ENCODE results near the gene FBXO10.

FBXO10 gene

GRCh38 chr9:37596504-37596903 is 20.3 kb upstream of the FBXO10 start:
- no peak for DNase-seq (ENCODE audit: low read depth in 2 of 2, low spot score in 1 of 2)

GRCh38 chr9:37593883-37594448 is 17.8 kb upstream of the FBXO10 start:
- DNase-seq (ENCODE audit: low read depth in 2 of 2, low spot score in 1 of 2), result no peak

- DNase-seq (ENCODE audit: low read depth in 2 of 2, low spot score in 1 of 2), result peak; percentile 75 to 76
Observed at GRCh38 chr9:37592108-37592951, 16.1 kb upstream of the FBXO10 start, which contains the start of gene TOMM5. TSS of gene TOMM5 (minus strand) at chr9:37592597. CDS start at chr9:37592532, 65 bp downstream.

- no peak for DNase-seq (ENCODE audit: low read depth in 2 of 2, low spot score in 1 of 2)
Observed at GRCh38 chr9:37587521-37587920, 11.3 kb upstream of the FBXO10 start.

- no peak for DNase-seq (ENCODE audit: low read depth in 2 of 2, low spot score in 1 of 2)
Observed at GRCh38 chr9:37583522-37584121, 7.4 kb upstream of the FBXO10 start.

GRCh38 chr9:37582548-37583157 is 6.5 kb upstream of the FBXO10 start:
- DNase-seq (ENCODE audit: low read depth in 2 of 2, low spot score in 1 of 2), result no peak

GRCh38 chr9:37575511-37575914 is 667 bp downstream of the FBXO10 start:
- no peak for DNase-seq (ENCODE audit: low read depth in 2 of 2, low spot score in 1 of 2)

- DNase-seq (ENCODE audit: low read depth in 2 of 2, low spot score in 1 of 2), result no peak
Observed at GRCh38 chr9:37575001-37575400, 1.2 kb downstream of the FBXO10 start.

- no peak for DNase-seq (ENCODE audit: low read depth in 2 of 2, low spot score in 1 of 2)
Observed at GRCh38 chr9:37574241-37574721, 1.9 kb downstream of the FBXO10 start.

GRCh38 chr9:37571282-37571681 is 4.9 kb downstream of the FBXO10 start:
- DNase-seq (ENCODE audit: low read depth in 2 of 2, low spot score in 1 of 2), result no peak

- DNase-seq (ENCODE audit: low read depth in 2 of 2, low spot score in 1 of 2), result no peak
Observed at GRCh38 chr9:37566716-37567115, 9.5 kb downstream of the FBXO10 start.

GRCh38 chr9:37565661-37566618 is 10.2 kb downstream of the FBXO10 start:
- DNase-seq (ENCODE audit: low read depth in 2 of 2, low spot score in 1 of 2), result no peak

GRCh38 chr9:37564916-37565315 is 11.3 kb downstream of the FBXO10 start:
- DNase-seq (ENCODE audit: low read depth in 2 of 2, low spot score in 1 of 2), result no peak

GRCh38 chr9:37563806-37564513 is 12.2 kb downstream of the FBXO10 start:
- DNase-seq (ENCODE audit: low read depth in 2 of 2, low spot score in 1 of 2), result no peak

GRCh38 chr9:37562826-37563225 is 13.4 kb downstream of the FBXO10 start:
- DNase-seq (ENCODE audit: low read depth in 2 of 2, low spot score in 1 of 2), result no peak

- no peak for DNase-seq (ENCODE audit: low read depth in 2 of 2, low spot score in 1 of 2)
Observed at GRCh38 chr9:37561682-37562081, 14.5 kb downstream of the FBXO10 start.

GRCh38 chr9:37559855-37560592 is 16.2 kb downstream of the FBXO10 start:
- DNase-seq (ENCODE audit: low read depth in 2 of 2, low spot score in 1 of 2), result no peak

GRCh38 chr9:37559125-37559524 is 17.1 kb downstream of the FBXO10 start:
- DNase-seq (ENCODE audit: low read depth in 2 of 2, low spot score in 1 of 2), result no peak

GRCh38 chr9:37555786-37556185 is 20.4 kb downstream of the FBXO10 start:
- no peak for DNase-seq (ENCODE audit: low read depth in 2 of 2, low spot score in 1 of 2)

Data from stimulated activated CD8-positive, alpha-beta memory T cell treated with anti-CD3 and anti-CD28 coated beads, Interleukin-4, amount 100 ng/mL, for 4 hours (primary cell).